ENCODE measurements around the gene PDIA2.

Gene PDIA2

DNA sequence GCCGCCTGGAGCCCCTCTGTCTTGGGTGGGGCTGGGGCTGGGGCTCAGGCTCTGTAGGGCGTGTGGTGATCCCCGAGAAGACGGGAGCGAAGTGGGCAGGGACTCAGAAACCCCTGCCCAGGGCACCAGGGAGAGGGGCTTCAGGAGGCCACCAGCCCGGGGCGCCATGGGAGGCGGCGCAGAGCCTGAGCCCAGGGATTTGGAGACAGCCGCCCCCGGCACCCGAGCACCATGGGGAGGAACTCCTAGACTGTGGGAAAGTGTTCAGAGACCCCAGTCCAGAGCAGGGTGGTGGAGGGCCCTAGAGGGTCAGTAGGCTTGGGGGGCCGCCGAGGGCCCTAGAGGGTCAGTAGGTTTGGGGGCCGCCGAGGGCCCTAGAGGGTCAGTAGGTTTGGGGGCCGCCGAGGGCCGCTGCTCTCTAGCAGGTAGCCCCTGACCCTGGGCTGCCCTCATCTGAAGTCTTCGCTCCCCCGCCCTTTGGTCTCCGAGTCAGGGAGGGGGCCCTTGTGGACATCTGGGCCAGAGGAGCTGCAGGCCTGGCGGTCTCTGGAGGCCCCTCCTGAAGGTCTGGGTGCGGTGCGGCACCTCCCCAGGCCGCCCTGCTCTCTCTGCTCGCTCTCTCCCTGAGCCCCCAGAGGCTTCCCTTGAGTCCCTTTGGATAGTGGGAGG lies 1.8 kb upstream of the PDIA2 start:
- no peak for DNase-seq

DNA sequence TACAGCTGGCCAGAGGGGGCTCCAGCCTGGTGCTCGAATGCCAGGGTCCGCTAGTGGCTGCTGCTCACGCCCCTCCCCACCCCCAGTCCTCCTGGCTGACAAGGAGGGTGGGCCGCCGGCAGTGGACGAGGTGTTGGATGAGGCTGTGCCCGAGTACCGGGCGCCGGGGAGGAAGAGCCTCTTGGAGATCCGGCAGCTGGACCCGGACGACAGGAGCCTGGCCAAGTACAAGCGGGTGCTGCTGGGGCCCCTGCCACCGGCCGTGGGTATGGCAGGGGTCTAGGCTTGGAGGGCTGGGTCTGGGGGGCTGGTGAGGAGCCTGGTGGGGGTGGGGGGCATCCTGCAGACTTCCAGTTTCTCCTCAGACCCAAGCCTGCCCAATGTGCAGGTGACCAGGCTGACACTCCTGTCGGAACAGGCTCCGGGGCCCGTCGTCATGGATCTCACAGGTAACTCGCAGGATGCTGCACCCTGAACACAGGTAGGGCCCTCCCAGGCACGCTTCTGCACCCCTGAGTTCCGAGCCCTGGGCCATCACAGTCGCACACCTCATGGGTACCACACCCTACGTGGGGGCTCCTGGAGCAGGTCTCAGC lies 1.2 kb upstream of the PDIA2 start:
- DNase-seq, result no peak

DNA sequence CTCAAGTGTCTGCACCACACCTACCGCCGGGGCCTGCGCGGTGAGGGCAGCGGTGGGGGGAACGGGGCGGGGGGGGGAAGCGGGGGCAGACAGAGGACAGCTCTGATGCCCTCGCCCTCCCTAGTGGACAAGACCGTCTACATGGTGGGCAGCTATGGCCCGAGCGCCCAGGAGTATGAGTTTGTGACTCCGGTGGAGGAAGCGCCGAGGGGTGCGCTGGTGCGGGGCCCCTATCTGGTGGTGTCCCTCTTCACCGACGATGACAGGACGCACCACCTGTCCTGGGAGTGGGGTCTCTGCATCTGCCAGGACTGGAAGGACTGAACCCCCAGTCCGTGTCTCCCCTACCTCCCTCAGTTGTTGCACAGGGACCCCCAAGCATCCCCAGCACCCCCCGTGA lies 473 bp upstream of the PDIA2 start:
- no peak for DNase-seq

DNA sequence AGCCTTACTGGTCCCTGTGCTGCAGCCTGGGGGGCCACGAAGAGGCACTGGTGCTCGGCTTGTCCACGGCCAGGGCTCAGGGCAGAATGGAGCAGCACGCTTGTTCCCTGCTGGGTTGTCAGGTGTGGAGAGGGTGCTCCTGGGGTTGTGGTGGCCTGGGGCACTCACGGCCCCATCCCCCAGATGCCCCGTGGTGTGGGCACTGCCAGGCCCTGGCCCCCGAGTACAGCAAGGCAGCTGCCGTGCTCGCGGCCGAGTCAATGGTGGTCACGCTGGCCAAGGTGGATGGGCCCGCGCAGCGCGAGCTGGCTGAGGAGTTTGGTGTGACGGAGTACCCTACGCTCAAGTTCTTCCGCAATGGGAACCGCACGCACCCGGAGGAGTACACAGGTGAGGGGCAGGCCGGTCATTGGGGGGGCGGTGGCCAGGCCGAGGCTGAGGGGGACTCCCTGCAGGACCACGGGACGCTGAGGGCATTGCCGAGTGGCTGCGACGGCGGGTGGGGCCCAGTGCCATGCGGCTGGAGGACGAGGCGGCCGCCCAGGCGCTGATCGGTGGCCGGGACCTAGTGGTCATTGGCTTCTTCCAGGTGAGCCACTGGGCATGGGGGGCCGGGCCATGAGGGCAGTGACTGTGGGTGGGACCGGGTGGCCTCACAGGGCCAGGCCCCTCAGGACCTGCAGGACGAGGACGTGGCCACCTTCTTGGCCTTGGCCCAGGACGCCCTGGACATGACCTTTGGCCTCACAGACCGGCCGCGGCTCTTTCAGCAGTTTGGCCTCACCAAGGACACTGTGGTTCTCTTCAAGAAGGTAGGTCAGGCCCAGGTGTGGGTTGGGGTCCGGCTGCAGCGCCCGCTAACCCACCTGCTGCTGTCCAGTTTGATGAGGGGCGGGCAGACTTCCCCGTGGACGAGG lies 1.5 kb downstream of the PDIA2 start:
- DNase-seq, result no peak

DNA sequence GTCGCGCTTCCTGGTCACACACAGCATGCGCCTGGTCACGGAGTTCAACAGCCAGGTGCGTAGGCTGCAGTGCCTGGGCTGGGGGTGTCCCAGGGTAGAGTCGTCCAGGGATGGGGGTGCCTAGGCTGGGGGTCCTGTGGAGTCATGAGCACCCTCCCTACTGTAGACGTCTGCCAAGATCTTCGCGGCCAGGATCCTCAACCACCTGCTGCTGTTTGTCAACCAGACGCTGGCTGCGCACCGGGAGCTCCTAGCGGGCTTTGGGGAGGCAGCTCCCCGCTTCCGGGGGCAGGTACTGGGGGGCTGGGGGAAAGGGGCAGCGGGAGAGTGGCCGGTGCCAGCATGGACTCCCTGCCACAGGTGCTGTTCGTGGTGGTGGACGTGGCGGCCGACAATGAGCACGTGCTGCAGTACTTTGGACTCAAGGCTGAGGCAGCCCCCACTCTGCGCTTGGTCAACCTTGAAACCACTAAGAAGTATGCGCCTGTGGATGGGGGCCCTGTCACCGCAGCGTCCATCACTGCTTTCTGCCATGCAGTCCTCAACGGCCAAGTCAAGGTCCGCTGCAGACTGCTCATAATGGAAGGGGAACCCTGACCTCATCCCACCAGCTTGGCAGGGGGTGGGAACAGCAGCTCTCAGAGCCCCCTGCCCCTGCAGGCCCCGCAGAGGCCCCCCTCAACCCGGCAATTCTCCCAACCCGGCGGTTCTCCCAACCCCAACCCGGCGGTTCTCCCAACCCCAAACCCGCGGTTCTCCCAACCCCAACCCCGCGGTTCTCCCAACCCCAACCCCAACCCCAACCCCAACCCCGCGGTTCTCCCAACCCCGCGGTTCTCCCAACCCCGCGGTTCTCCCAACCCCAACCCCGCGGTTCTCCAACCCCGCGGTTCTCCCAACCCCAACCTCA lies 2.4 kb downstream of the PDIA2 start:
- DNase-seq, result no peak

DNA sequence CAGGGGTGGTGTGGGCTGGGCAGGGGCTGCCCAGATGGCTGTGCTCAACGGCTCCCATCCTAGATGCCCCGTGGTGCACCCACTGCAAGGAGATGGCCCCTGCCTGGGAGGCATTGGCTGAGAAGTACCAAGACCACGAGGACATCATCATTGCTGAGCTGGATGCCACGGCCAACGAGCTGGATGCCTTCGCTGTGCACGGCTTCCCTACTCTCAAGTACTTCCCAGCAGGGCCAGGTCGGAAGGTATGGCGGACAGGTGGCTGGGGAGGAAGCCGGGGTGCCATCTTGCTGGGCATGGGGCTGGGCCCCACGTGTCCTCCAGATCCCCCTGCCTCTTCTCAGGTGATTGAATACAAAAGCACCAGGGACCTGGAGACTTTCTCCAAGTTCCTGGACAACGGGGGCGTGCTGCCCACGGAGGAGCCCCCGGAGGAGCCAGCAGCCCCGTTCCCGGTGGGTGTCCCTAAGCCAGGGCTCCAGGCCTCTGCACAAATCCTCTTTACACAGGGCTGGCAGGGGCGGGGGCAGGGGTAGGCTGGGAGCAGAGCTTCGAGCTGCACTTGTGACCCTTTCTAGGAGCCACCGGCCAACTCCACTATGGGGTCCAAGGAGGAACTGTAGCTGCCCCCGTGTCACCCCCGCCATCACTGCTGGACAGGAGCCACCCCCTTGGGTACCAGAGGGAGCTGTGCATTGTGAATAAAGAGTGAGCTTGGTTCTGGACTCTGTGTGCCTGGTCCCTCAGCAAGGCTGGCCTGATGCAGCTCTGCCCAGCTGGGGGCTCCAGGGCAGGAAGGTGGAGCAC lies 3.7 kb downstream of the PDIA2 start:
- DNase-seq, result no peak

DNA sequence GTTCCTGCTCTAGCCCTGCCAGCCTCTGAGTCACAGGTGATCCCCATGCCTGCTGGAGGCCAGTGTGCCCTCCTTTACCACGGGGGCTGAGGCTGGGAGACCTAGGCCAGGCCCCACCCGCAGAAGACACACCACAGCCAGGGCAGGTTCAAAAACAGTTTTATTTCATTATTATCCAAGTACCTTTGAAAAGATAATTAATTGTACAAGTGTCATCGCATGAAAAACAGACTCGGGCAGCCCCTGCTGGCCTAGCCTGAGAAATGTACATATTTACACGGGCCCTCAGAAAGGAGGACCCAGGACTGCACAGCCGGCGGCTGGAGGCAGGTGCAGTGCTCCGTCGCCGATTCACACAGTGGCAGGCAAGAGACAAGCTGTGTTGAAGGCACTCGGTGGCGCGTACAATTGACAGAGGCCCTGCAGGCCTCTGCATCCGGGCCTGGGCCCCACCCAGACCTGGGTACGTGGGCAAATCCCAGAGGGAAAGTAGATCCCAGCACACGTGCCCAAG lies 4.4 kb downstream of the PDIA2 start:
- DNase-seq, result no peak

DNA sequence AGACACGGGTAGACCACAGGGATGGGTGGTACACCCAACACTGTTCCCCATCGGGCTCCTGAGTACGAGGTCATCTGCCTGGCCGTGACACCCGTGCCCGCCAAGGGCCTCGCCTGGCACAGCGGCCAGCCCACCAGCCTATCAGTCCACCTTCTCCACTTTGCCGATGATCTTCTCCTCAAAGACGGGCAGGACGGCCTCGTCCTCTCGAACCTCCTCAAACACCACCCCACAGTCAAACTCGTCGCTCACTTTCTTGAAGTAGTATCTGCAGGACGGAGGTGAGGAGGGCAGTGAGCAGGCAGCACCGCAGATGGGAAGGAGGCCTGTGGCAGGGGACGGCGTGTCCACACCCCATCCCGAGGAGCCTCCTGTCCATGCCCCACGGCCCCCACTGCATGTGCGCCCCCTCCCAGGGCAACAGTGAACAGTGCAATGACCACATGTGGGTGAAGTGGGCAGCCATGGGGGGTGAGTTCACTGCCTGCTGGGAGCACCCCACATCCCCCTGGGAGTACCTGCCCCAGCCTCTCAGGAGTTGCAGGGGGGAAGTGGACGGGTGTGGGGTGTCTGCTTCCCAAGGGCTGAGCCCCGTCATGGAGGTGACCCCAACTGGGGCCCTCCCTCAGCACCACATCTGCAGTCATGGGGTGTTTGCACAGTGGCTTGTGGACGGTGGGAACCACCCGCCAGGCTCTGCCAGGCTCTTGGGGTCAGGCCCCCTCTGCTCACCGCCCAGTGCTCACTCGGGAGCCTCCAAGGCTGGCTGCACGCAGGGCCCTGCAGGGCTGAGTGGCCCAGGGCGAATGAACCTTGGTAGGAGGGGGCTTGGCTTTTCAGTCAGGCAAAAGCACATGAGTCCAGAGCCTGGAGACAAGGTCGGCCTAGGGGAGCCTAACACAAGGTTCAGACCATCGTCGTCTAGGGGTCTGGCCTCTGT lies 5.3 kb downstream of the PDIA2 start:
- no peak for DNase-seq

DNA sequence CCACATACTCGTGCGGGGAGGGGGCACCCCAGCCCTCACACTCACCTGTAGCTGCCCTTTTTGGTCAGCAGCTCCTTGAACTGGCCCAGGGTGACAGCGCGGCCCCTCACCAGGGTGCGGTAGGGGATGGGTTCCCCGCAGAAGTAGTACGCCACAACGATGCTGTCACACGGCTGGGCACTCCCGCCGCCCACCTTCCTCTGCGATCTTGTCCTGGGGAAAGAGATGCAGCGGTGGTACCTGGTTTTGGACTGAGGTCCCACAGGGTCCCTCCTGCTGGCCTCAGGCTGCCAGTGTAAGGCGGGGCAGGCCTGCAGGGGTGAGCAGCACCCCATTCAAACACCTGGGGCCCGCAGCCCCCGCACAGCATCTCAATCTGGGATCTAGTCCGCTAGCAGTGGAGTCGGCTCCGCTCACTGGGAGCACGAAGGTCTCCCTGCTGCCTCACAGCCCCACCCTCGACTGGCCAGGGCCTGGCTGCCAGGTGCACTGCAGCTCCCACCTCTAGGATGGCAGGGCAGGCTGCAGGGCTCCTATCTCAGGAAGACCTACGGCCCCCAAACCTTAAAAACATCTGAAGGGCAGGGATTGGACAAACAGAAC lies 6.5 kb downstream of the PDIA2 start:
- DNase-seq, result no peak

DNA sequence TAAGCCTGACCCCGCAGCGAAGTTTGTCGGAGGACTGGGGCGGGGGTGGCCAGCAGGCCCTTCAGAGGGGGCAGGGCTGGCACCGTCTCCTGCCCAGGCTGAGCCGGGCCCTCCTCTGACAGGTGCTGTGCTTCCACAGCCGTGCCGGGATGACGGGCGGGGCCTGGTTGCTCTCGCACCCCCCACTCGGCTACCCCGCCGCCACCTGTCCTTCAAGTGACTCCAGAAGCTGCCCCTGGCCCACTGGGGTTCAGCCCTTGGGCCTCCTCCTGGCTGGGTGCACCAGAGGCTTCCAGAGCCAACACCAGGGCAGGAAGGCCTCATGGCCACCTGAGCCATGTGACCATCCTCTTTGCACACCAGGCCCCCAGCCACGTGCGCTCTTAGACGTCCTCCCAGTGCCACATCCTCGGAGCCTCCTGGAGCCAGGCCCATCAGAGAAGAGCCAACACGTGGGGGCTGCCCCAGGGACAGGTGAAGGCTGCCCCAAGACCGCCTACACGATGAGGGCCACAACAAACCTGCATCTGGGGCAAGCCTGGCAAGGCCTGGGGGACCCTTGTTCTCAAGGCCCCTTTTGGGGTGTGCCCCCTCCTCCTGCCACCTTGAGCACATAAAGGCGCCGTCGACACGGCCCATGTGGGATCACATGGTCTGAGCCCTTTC lies 7.2 kb downstream of the PDIA2 start:
- no peak for DNase-seq

DNA sequence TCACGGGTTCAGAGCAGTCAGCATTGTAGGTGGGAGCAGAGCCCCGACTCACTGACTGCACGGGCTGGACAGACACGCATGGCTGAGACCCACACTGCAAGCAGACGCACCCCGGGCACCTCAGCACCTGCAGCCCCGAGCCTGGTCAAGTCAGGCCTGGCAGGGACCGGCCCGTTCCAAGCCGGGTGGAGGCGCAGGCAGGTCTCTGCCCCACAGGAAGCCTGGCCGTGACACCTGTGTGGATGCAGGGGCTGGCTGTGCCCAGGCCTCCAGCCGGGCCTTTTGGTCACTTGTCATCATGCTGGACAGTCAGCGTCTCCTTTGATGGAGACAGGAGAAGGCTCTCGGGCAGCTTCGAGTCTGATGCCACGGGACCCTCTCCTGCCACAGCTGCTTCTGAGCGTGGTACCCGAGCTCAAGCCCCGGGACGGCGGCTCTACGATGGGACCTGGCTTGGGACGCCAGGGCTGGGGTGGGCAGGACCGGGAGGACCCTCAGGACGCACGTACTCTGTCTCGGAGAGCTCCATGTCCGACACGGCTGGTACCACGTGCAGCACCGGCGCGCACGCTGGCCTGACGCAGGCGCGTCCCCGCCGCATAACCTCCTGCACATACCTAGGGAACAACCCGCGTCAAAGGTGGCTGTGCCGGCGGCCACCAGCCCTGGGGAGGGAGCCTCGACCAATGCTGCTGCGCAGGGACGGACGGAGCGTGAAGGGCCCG lies 7.9 kb downstream of the PDIA2 start:
- no peak for DNase-seq

DNA sequence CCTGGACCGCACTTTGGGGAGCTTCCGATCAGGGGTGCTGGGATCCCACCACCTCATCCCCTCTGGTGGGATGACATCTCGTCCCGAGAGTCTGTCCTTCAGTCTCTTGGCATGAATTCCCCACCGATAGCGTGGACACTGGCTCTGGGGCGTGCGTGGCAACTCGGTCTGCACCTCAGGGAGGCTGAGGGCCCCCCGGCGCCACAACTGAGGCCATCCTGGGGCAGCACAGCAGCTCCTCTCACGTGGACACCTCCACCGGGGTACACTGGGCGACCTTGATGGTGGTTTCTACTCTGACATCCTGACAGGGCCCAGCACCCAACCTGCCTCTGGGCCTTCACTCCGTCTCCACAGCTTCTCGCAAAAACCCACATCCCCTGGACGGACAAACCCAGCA lies 8.6 kb downstream of the PDIA2 start:
- DNase-seq, result no peak

DNA sequence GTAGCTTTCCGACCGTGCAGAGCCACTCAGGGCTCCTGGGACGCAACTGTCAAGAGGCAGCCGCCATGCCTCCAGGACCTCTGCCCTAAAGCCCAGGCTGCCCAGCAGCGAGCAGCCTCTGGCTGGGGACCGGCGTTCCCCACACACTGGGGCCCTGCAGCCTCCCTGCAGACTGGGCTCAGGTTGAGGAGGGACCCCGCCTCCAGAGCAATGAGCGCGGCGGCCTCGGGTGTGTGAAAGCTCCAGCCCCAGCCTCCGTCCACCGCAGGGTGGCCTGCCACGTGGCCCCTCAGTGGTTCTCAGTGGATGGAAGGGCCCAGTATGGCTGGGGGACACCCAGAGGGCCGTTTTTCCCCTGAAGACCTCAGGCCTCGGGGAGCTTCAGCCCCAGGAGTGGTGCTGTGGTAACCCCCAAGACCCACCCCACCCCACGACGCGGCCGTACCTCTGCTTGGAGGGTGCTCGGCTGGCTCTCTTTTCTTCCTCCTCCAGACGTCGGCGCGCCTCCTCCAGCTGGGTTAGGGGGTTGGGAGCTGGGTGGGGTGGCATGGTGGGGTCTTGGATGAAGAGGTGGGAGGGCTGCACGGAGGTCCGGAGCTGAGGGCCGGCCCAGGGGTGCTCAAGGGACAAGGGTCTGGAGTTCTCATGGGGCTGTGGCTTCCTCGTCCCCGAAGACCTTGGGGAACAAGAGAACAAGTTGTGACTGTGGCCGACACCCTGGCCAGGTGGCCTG lies 10.2 kb downstream of the PDIA2 start:
- no peak for DNase-seq

DNA sequence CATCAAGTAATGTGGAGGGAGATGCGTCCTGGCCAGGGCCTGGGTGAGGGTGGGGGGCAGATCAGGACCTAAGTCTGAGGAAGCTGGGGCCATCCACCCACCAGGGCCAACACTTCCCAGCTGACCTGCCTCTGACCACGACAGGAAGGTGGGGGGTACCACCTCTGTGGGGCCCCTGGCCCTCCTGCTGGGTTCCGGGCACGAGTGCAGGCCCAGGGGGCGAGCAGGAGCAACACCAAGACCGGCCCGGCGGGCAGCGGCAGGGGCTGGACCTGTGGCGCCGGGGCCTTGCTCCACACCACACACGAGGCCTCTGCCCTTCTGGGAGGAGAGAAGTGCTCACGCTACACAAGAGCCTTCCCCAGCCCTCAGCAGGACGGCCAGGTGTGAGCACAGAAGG lies 13.3 kb downstream of the PDIA2 start:
- no peak for DNase-seq

DNA sequence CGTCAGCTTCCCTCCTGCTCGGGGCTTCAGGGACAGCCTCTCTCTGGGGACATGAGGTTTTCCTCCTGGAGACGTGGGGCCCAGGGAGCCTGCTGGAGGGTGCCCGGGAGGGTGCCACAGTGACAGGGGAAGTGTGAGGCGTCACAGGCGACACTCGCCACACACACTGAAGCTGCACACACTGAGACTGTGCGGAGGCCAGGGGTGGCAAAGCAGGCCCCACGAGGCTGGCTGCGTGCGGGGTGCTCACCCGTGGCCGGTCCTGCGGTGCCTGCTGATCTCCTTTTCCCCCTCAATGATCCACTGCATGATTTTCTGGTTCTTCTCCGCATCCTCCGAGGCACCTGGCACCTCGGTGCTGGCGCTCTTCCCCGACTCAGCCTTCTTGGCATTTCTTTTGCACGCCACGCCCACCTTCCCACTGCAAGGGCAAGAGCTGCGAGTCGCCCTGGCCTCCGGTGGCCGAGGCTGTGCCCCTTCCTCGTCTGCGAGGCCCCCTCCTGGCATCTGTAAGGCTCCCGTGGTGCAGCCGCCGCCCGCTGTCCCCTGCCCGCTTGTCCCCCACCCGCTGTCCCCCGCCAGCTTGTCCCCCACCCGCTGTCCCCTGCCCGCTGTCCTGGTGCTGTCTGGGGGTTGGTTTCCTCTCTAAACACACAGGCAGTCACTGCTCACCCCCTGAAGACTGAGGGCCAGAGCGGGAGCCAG lies 14.0 kb downstream of the PDIA2 start:
- DNase-seq, result no peak

DNA sequence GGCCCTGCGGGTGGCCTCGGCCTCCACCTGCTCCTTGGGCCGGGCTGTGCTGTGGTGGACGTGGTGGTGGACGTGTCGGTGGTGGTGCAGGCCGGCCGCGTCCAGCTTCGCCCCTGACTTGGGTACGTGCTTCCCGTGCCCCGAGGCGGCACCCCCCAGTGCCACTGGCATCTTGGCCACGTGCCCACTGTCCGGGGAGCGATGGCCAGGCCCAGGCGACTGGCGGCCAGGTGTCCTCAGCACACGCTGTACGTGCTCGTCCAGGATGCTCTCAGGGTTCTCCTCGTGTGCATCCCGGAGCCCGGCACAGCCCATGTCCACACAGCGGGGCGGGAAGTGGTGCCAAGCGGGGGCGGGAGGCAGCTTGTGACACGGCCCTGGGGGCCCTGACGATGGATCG lies 14.9 kb downstream of the PDIA2 start:
- DNase-seq, result no peak

DNA sequence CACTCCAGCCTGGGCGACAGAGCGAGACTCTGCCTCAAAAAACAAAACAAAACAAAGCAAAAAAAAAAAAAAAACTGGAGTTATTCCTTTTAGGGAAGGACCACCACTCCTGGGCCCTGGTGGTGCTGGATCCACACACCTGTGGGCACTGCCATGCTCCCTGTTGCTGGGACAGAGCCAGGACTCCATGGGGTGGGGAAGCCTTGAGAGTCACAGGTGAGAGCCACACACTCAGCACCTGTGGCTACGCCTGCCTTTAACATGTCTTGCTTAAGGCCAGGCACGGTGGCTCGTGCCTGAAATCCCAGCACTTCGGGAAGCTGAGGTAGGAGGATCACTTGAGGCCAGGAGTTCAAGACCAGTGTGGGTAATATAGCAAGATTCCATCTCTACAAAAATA lies 18.3 kb downstream of the PDIA2 start:
- DNase-seq, result no peak

DNA sequence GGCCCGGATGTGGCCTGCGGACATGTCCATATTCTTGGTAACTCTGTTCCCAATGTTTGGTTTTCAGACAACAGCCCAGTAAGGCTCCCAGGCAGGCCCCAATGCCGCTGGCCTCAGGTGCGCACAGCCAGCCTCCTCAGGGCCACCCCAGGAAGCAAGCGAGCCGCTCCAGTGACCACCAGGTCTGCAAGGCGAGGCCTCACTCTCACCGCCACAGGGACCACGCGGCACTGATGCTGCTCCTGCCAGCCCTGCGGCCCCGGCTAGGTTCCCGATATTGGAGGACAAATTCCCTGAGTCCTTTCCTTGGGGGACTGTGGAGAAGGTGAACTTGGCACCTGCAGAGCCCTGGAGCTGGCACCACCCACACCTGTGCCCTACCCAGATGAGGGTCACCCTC lies 19.0 kb downstream of the PDIA2 start:
- DNase-seq, result no peak

Measured in stimulated activated CD4-positive, alpha-beta T cell treated with anti-CD3 and anti-CD28 coated beads, Interleukin-15, amount 100 ng/mL, for 24 hours (primary cell).